ENCODE results near the gene KCNT2. TPM values are rescaled to one million over a fixed set of nuclear protein-coding genes. Genes with fewer than 3 reads are reported as not detected.

KCNT2 gene
- total and polyA plus RNA-seq, 2 of the 8 experiments (the other 6 are each of a cell fraction or from before 2014, with no cell fraction given): 2.3 to 10.2 TPM

DNA sequence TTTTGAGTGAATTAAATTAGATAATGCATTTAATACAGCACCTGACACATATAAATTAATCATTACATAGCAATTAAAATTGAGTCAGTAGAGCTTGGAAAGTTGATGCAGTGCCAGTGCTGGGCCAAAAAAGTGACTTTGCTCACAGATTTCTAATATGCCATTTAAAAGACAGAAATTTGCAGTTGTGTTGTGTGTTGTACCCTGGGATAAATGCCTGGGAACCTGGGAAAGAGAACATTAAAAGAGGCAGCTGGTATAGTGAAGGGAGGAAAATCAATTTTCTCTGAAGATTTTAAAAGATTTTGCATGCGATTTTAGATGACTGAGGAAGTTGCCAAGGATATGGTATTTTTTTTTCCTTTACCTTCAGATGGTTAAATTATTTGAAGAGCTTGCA, 32.7 kb upstream of the KCNT2 start:
- no peaks in the 10 kb centered on the region for H3K27me3 ChIP-seq (replicated peaks in 1 of 4; ENCODE audit: control insufficient read depth in 3 of 4, extremely low read depth in 1 of 4, insufficient read depth in 3 of 4, low read length in 3 of 4)
- H3K4ac ChIP-seq (replicated peaks; ENCODE audit: insufficient read length, low read depth, low read length): no peak overlapping the region
- no peaks in the 10 kb centered on the region for H3K36me3 ChIP-seq (ENCODE audit: control insufficient read depth in 2 of 4, insufficient read depth in 4 of 4, low read length in 3 of 4)
- H2AFZ ChIP-seq (ENCODE audit: low read length): no peak overlapping the region
- H4K8ac ChIP-seq (ENCODE audit: extremely low read depth, insufficient read depth, low read length): no peak overlapping the region
- no peak overlapping the region for H3K4me2 ChIP-seq (ENCODE audit: insufficient read depth in 1 of 2, low read depth in 2 of 2, low read length in 2 of 2)
- no peaks in the 10 kb centered on the region for H3K23me2 ChIP-seq (ENCODE audit: low read depth, low read length)
- no peak overlapping the region for H2BK5ac ChIP-seq (ENCODE audit: low read depth, low read length)
- POLR2A ChIA-PET (ENCODE audit: partially characterized antibody): no interaction called here
- TF ChIP-seq POLR2A (IDR thresholded peaks at IDR 0.05; ENCODE audit: control extremely low read depth in 1 of 2, low read depth in 2 of 2, low read length in 2 of 2) (no peak), PHF8 (conservative IDR thresholded peaks at IDR 0.05; ENCODE audit: low read depth, low read length) (no peak), GTF2F1 (IDR thresholded peaks at IDR 0.05; ENCODE audit: borderline replicate concordance, low read depth, low read length) (no peak), SRF (IDR thresholded peaks at IDR 0.05; ENCODE audit: low read depth, low read length) (no peak), SP4 (IDR thresholded peaks at IDR 0.05; ENCODE audit: low read length) (no peak), HDAC2 (IDR thresholded peaks at IDR 0.05; ENCODE audit: borderline replicate concordance in 1 of 2, low read depth in 2 of 2, low read length in 2 of 2) (no peak)
- H2BK12ac ChIP-seq (ENCODE audit: low read depth, low read length): no peak overlapping the region
- H2AK5ac ChIP-seq (ENCODE audit: low read depth, low read length): no peak overlapping the region
- no peak overlapping the region for H3K4me3 ChIP-seq (ENCODE audit: extremely low read depth in 1 of 4, insufficient read depth in 2 of 4, low read depth in 3 of 4, low read length in 4 of 4)
- no peak overlapping the region for H4K91ac ChIP-seq (replicated peaks; ENCODE audit: insufficient read length, low read length)
- H3K23ac ChIP-seq (ENCODE audit: insufficient read length): no peak overlapping the region
- no peak overlapping the region for H4K5ac ChIP-seq (ENCODE audit: insufficient read length, low read depth, low read length)
- H3K56ac ChIP-seq (replicated peaks; ENCODE audit: insufficient read length, low read depth, low read length): no peak overlapping the region
- no peak overlapping the region for H3K27ac ChIP-seq (ENCODE audit: low read depth, low read length)
- CTCF ChIA-PET (ENCODE audit: partially characterized antibody): interaction anchor here (1.3 to 1.8 kb wide), 2 partner anchors 8 to 20 kb away, joined by 3 to 6 read pairs; no protein-coding TSS in a partner anchor
- H3K9ac ChIP-seq (replicated peaks in 1 of 4; ENCODE audit: extremely low read depth in 1 of 4, low read depth in 3 of 4, low read length in 3 of 4): no peak overlapping the region
- no peaks in the 10 kb centered on the region for H3K79me1 ChIP-seq (ENCODE audit: low read depth, low read length)
- no peak for FAIRE-seq
- no peak overlapping the region for H2BK20ac ChIP-seq (ENCODE audit: low read length)
- no peak overlapping the region for H2BK120ac ChIP-seq (replicated peaks; ENCODE audit: low read depth, low read length)
- WGBS, 2 experiments (ENCODE audit: extremely low coverage in 1 of 2, insufficient coverage in 1 of 2, insufficient read length in 1 of 2, insufficient replicate concordance in 2 of 2, low coverage in 1 of 2, low lambda C conversion rate in 2 of 2, missing lambda C conversion rate in 1 of 2): 84% methylated on average over 1 of the region's 1 CpG; no CpG with 5 or more reads in 1 of the 2 experiments
- no peaks in the 10 kb centered on the region for H3K79me2 ChIP-seq (ENCODE audit: control insufficient read depth in 1 of 2, insufficient read depth in 2 of 2, low read length in 2 of 2)
- no peak overlapping the region for H2BK15ac ChIP-seq (ENCODE audit: low read length)
- H3K18ac ChIP-seq (ENCODE audit: extremely low read depth, low read length): no peak overlapping the region
- H3K4me1 ChIP-seq (replicated peaks in 1 of 4; ENCODE audit: control insufficient read depth in 3 of 4, insufficient read depth in 4 of 4, low read length in 3 of 4): no peaks in the 10 kb centered on the region
- no peaks in the 10 kb centered on the region for H4K20me1 ChIP-seq (replicated peaks in 1 of 2; ENCODE audit: control insufficient read depth in 1 of 2, insufficient read depth in 2 of 2, low read length in 2 of 2)
- H3K9me3 ChIP-seq (ENCODE audit: insufficient read depth in 2 of 2, low read depth in 1 of 2, low read length in 1 of 2): no peaks in the 10 kb centered on the region
- H3K14ac ChIP-seq (ENCODE audit: insufficient read length): no peak overlapping the region
- DNase-seq (ENCODE audit: low read depth in 1 of 2, low spot score in 2 of 2): no peak

All from H1 (cell line).